ENCODE data around the gene MPP7. TPM values are rescaled to one million over a fixed set of nuclear protein-coding genes. Genes with fewer than 3 reads are reported as not detected.

Gene MPP7
- polyA plus RNA-seq, 1 experiment: 0.94 TPM

- ChIA-PET CTCF (interaction anchor here (0.6 to 5.6 kb wide), 9 partner anchors 9 to 807 kb away, joined by 3 to 137 read pairs (median 3); no protein-coding TSS in a partner anchor), POLR2A (no interaction called here)
- H3K9me3 ChIP-seq (ENCODE audit: control insufficient read depth, insufficient read depth, low read length): no peaks in the 10 kb centered on the region
- no peak overlapping the region for H3K4me3 ChIP-seq (ENCODE audit: low read depth, low read length)
- TF ChIP-seq CTCF (IDR thresholded peaks at IDR 0.05; ENCODE audit: low read depth, low read length): no peak
- no peak overlapping the region for H3K27ac ChIP-seq (ENCODE audit: low read depth, low read length)
- DNase-seq (ENCODE audit: low read depth, low spot score): no peak
- peaks cover 13% of the 10 kb centered on the region for H3K27me3 ChIP-seq (ENCODE audit: control insufficient read depth, insufficient read depth, low read length)
Measured at GRCh38 chr10:28253169-28253785, 49.6 kb downstream of the MPP7 start.

Small RNA genes lying within 50 kb of the gene (small RNA-seq; reads per million reads assigned to genes)
- gene MIR8086 (ENCODE audit: insufficient read length, low read depth): not detected

Other genes starting within 250 kb of the MPP7 start
- 76.7 and 90.5 TPM in 2 replicates for gene WAC, start 230.1 kb upstream of the MPP7 start, polyA plus RNA-seq (2011; rRNA removed)